Activated CD8-positive, alpha-beta memory T cell treated with anti-CD3 and anti-CD28 coated beads, Interleukin-2, amount 50 U/mL, for 1 hour (primary cell): ENCODE results near the gene PCDH9.

Experiments
- DNase-seq: peaks from one replicate; pipeline ENCODE4 v3.0.0-alpha.2; 2020; ENCODE audit errors: extremely low read depth

The PCDH9 gene

DNA sequence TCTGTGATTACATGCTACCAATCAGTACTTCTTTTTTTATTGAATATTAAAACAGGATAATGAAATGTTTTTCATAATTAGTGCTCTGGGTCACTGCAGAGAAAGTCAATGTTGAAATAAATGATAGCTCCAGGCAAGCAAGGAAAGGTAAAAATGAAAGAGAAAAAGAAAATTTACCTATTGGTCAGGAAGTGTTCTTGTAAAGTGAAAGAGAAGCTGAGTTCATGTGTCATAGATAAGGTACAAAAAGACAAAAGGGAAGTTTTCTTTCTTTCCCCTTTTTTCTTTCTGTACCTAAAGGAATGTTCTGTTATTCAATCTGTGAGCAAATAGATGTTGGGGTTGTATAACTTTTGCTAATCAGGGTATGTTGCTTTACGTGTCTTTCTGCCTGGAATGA, 197.0 kb downstream of the PCDH9 start:
- no peak for DNase-seq

- no peak for DNase-seq
These were observed 206.8 kb downstream of the PCDH9 start for GRCh38 chr13:67023130-67023876.

- no peak for DNase-seq
These were observed 211.4 kb downstream of the PCDH9 start for GRCh38 chr13:67018775-67019174.

- DNase-seq: no peak
These were observed 212.9 kb downstream of the PCDH9 start for GRCh38 chr13:67017276-67017675.

- DNase-seq: no peak
These were observed 214.0 kb downstream of the PCDH9 start for GRCh38 chr13:67015976-67016600.

DNA sequence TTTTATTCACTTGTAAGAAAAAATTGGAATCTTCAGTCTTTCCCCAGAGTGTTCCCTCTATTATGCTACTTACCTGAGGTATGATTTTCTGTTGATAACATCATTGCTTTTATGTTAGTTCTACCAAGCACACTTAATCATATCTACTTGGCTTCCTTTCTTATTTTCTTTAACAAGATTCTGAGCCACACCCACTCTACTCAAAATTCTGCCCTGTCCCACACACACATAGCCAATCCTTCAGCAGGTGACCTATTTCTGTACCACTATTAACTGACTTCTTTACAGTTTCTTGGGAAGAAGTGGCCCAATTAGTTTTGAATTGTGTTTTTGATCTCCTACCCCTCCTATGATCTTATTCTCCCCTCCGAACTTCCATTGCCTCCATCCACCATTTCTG, 215.7 kb downstream of the PCDH9 start:
- no peak for DNase-seq

DNA sequence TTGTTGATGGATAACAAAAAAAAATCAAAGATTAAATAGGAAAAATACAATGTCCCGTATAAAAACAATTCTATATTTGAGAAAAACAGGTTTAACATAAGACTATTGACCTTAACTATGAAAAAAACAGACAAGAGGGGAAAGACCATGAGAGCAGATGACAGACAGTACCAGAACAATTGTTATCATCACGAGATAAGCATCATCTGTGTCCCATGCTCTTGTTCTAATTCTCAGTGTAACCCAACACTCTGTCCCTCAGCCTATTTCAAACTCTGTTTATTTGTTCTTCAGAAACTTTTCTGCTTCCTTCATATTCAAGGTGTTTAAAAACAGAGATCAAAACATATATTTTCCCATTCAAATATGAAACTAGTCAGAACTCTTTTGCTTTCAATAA, 216.4 kb downstream of the PCDH9 start:
- no peak for DNase-seq

DNA sequence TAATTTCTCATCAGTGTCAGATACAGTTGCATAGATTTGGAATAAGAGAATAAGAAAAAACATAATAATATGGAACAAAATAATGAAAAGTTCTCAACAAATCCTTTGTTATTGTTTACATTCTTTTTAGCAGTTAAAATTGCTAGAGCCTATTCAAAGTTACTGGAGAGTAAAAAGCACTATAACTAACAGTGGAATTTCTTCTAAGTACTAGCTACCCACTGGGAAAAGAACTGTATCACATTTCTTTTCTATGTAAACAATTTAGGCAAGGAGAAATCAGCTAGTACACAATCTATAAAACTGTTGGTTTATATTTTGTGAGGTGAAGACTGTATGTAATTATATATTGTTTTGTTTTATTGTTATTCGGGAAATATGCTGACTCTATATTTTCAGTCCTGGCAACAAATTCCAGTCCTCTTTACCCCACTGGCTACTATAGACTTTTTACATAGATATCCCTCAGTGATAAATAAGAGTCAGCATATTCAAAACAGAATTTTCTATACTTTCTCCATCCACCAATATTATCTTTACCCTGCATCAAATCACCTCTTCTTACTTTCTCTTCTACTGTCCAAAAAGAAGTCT, 222.0 kb downstream of the PCDH9 start:
- no peak for DNase-seq

GRCh38 chr13:67004511-67004910, 225.6 kb downstream of the PCDH9 start:
- no peak for DNase-seq

GRCh38 chr13:67003743-67004142, 226.4 kb downstream of the PCDH9 start:
- DNase-seq: no peak

- DNase-seq: no peak
These were observed 228.8 kb downstream of the PCDH9 start for GRCh38 chr13:67001363-67001762.

DNA sequence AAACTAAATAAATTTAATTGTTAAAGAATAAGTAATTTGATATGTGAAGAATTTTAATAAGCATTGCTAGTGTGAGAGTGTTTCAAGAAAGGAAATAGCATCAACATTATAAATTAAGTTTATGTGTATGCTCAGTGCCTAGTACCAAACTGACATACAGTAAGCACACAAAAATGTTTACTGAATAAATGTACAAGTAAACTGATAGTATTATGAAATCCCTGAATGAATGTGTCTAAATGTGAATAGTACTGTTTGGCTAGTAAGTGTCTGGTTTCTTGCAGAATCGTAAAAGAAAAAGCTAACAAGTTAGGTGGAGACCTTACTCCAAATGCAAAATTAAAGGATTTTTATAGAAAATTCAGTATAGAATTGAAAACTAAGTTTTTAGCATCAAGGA, 233.6 kb downstream of the PCDH9 start:
- no peak for DNase-seq

- no peak for DNase-seq
These were observed 234.9 kb downstream of the PCDH9 start for GRCh38 chr13:66995203-66995611.

DNA sequence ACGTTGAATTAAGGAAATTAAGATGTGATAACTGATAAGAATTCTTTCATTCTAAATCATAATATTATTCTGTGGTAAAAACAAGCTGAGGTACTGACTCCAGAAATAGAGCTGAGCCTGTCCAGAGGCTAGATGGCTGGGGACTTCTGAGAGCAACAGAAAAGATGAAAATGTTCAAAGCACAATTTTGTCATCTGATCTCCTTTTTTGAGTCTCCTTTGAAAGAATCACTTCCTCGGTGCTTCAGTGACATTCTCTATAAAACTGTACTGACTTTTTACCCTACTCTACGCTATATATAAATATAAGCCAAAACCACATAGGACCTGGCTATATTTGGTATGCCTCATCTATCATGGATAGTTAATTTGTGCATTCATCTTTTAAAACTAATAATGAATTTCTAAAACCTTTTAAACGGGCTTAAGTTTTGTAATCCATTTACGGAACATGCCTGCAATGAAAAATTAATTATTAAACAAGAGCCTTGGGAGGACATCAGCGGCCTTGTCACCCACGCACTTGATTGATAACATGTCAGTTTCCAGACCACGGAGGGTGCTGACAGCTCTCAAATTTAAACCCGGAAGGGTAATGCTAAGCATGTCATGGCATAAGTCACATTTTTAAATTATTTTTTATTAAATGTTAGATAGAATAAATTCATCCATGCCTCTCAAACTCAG, 235.5 kb downstream of the PCDH9 start:
- no peak for DNase-seq

DNA sequence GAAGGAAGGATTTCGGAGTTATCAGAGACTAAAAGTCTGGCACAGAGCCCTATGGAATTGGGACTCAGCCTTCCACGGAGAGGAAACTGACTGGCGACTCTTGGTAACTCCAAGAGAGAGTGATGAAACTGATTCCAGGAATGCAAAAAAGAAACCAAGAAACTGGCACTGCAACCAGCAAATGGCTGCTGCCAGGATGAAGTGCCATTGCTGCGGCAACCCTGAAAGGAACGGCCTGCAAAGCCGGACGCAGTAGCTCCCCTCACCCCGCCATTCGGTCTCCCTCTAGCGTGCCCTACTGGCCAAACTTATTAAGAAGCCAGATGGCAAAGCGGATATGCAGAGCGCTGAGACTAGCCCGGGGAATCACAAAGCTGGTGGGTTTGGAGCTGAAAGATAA, 236.0 kb downstream of the PCDH9 start:
- DNase-seq: no peak

- no peak for DNase-seq
These were observed 237.4 kb downstream of the PCDH9 start for GRCh38 chr13:66992719-66993118.

GRCh38 chr13:66992183-66992582, 238.0 kb downstream of the PCDH9 start:
- no peak for DNase-seq

- DNase-seq: no peak
These were observed 245.9 kb downstream of the PCDH9 start for GRCh38 chr13:66984241-66984640.

DNA sequence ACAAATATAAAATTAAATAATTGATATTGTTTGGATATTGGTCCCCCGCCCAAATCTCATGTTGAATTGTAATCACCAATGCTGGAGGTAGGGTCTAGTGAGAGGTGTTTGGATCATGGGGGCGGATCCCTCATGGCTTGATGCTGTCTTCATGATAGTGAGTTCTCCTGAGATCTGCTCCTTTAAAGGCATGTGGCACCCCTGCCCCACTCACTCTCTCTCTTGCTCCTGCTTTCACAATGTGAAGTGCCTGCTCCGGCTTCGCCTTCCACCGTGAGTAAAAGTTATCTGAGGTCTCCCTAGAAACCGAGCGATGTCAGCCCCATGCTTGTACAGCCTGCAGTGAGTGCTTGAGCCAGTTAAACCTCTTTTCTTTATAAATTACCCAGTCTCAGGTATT, 248.2 kb downstream of the PCDH9 start:
- DNase-seq: no peak

DNA sequence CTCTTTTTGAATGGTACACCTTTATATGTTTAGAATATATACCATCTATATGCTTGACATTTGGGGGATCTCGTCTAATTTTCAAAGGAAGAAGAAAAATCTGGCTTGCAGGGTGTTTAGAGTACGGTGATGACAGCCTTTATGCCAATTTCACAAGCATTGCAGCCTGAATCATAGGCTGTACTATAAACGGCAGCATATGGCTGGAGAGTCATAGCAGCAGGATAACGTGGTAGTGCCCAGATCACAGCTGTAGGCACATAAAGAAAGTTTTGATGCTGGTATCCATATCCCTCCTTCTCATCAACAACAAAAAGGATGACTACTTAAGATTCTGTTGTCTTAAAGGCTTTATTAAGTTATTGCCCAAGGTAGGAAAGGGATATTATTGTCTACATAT, 253.0 kb downstream of the PCDH9 start:
- DNase-seq: no peak

DNA sequence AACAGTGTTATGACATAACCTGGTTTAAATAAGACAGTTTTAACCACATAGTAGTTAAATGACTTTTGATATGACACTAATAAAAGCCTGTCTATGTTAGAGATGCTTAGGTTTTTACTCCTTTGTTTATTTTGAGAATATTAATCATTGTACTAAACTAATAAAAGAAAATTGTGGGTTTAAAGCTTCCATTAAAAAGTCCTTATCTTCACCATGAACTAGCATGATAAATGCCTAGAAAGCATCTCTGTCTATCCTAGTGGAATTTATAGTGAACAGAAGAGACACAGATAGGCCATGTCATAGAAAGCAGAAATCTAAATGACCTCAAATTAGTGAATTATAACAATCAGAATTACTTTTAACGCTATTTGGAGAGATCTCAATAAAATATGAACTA, 255.2 kb downstream of the PCDH9 start:
- DNase-seq: no peak

DNA sequence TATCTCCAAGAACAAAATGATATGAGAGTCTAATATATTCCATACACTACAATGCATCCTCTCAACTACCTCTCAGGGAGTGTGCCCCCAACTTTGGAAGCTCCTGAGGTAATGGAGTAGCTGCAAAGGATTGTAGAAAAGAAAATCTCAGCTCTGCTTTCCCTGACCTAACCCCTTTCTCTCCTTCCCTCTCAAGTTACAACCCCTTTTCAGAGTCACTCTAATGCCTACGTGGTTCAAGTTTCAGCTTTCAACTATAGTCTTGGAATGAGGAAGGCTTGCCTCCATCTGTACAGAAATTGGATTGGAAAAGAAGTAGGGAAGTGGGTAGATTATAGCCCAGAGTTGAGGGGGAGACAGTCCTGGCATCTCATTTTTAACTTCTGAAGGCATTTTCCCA, 256.0 kb downstream of the PCDH9 start:
- DNase-seq: no peak

DNA sequence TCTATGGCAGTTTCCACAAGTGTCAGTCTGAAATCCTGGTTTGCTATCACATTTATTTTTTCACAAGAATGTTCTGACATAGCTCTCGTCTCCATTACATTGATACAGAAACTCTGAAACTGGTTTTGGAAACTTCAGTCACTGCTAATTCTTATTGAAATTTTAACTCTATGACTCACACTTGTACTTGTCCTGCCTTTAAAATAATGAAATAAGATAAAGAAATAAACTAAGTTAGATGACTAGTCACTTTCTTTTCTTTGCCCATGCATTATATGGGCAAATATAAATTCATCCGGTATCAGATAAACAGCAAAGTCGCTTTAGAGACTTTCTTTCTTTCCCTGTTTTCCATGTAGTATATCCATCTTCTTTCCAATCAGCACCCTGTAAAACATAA, 257.5 kb downstream of the PCDH9 start:
- no peak for DNase-seq
